Lower leg skin (tissue), 3 donors: ENCODE measurements around the gene CSNK1A1.

ENCODE experiments used
- POLR2A ChIP-seq, 2 donors: fragments of 450-650 bp; IDR thresholded peaks; one replicate each; pipeline ENCODE4 v1.6.1; 2016 to 2017; ENCODE audit warnings: antibody characterized with exemption in 2 of 2, mild to moderate bottlenecking in 1 of 2, moderate library complexity in 1 of 2
- TF ChIP-seq, protein P1 (sequence below), 3 donors: fragments of 450-650 bp; IDR thresholded peaks; one replicate each; pipeline ENCODE4 v1.5.1; 2016; ENCODE audit warnings: antibody characterized with exemption in 3 of 3, mild to moderate bottlenecking in 3 of 3, moderate library complexity in 2 of 3

DNA sequence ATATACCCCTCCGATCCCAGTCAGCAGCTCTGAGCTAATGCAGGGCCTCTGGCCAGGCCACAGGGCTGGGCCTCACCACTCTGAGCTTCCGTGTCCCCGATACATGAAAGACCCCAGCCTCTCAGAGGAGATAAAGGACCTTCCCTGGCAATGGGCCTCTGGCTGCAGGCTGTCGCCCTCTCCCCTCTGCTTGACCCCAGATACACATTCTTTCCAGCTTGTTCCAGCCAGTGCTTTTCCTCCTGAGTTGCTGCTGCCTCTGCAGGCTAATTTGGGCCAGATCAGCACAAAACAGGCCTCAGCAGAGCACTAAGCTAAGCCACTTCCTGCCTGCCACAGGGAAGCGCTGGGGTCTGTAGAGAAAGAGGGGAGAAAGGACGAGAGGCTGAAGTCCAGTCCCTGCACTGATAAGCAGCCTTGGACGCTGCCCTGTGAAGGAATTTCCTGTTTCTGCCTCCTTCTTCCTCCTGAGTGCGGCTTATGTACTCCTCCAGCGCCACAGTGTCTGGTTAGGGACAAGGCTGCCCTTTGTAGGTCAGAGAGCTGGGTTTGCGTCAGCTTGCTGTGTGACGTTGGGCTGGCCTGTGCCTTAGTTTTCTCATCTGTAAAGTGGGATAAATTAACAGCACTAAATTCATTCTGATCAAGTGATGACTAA is 99.1 kb downstream of the CSNK1A1 start:
- TF ChIP-seq, protein P1, sequence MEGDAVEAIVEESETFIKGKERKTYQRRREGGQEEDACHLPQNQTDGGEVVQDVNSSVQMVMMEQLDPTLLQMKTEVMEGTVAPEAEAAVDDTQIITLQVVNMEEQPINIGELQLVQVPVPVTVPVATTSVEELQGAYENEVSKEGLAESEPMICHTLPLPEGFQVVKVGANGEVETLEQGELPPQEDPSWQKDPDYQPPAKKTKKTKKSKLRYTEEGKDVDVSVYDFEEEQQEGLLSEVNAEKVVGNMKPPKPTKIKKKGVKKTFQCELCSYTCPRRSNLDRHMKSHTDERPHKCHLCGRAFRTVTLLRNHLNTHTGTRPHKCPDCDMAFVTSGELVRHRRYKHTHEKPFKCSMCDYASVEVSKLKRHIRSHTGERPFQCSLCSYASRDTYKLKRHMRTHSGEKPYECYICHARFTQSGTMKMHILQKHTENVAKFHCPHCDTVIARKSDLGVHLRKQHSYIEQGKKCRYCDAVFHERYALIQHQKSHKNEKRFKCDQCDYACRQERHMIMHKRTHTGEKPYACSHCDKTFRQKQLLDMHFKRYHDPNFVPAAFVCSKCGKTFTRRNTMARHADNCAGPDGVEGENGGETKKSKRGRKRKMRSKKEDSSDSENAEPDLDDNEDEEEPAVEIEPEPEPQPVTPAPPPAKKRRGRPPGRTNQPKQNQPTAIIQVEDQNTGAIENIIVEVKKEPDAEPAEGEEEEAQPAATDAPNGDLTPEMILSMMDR (IDR thresholded peaks at IDR 0.05): no peak
- no peak for TF ChIP-seq POLR2A (IDR thresholded peaks at IDR 0.05)
